ENCODE measurements around the gene REXO5.

Gene REXO5

GRCh38 chr16:20814784-20815183 lies 8.5 kb downstream of the REXO5 start:
- Histone ChIP-seq H3K27me3 (ENCODE audit: insufficient read depth, insufficient read length) (no peaks in the 10 kb centered on the region), H3K4me3 (ENCODE audit: insufficient read length, low read depth) (no peak overlapping the region), H3K4me1 (ENCODE audit: insufficient read depth, insufficient read length) (no peaks in the 10 kb centered on the region), H3K9me3 (ENCODE audit: insufficient read depth, low read length) (no peaks in the 10 kb centered on the region), H3K36me3 (ENCODE audit: insufficient read depth, insufficient read length, low read length) (peaks cover 59% of the 10 kb centered on the region), H3K9ac (ENCODE audit: insufficient read length, low read depth) (no peak overlapping the region)
- TF ChIP-seq SUZ12 (IDR thresholded peaks at IDR 0.05; ENCODE audit: extremely low read depth, insufficient read depth, insufficient read length) (no peak), YY1 (IDR thresholded peaks at IDR 0.05; ENCODE audit: insufficient read depth, insufficient read length) (no peak), ZNF274 (IDR thresholded peaks at IDR 0.05; ENCODE audit: low read depth, low read length) (no peak)
- DNase-seq (ENCODE audit: low read depth, low spot score) = no peak

GRCh38 chr16:20818929-20819585 lies 12.7 kb downstream of the REXO5 start:
- H3K27me3 ChIP-seq (ENCODE audit: insufficient read depth, insufficient read length) = no peaks in the 10 kb centered on the region
- peaks cover 67% of the 10 kb centered on the region for H3K36me3 ChIP-seq (ENCODE audit: insufficient read depth, insufficient read length, low read length)
- H3K4me3 ChIP-seq (ENCODE audit: insufficient read length, low read depth) = no peak overlapping the region
- TF ChIP-seq ZNF274 (IDR thresholded peaks at IDR 0.05; ENCODE audit: low read depth, low read length) (no peak), YY1 (IDR thresholded peaks at IDR 0.05; ENCODE audit: insufficient read depth, insufficient read length) (no peak), SUZ12 (IDR thresholded peaks at IDR 0.05; ENCODE audit: extremely low read depth, insufficient read depth, insufficient read length) (no peak)
- H3K9ac ChIP-seq (ENCODE audit: insufficient read length, low read depth) = no peak overlapping the region
- no peak for DNase-seq (ENCODE audit: low read depth, low spot score)
- H3K9me3 ChIP-seq (ENCODE audit: insufficient read depth, low read length) = no peaks in the 10 kb centered on the region
- no peaks in the 10 kb centered on the region for H3K4me1 ChIP-seq (ENCODE audit: insufficient read depth, insufficient read length)

DNA sequence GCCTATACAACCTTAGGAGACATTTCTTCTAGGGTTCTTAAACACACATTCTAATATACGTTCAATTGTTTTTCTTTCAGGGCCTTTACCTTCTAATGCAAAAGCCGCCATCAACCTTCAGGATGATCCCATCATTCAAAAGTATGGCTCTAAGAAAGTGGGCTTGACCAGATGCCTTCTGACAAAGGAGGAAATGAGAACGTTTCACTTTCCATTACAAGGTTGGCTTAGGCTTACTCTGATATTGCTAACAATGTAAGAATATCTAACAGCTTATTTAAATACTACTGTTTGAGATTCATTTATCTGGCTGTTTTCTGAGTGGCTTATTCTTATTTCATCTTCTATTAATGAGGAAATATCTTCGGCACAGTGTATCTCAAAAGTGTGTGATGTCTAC lies 15.4 kb downstream of the REXO5 start:
- Histone ChIP-seq H3K9ac (ENCODE audit: insufficient read length, low read depth) (no peak overlapping the region), H3K36me3 (ENCODE audit: insufficient read depth, insufficient read length, low read length) (peaks cover 55% of the 10 kb centered on the region), H3K9me3 (ENCODE audit: insufficient read depth, low read length) (no peaks in the 10 kb centered on the region), H3K27me3 (ENCODE audit: insufficient read depth, insufficient read length) (no peaks in the 10 kb centered on the region), H3K4me3 (ENCODE audit: insufficient read length, low read depth) (no peak overlapping the region), H3K4me1 (ENCODE audit: insufficient read depth, insufficient read length) (no peaks in the 10 kb centered on the region)
- TF ChIP-seq ZNF274 (IDR thresholded peaks at IDR 0.05; ENCODE audit: low read depth, low read length) (no peak), SUZ12 (IDR thresholded peaks at IDR 0.05; ENCODE audit: extremely low read depth, insufficient read depth, insufficient read length) (no peak), YY1 (IDR thresholded peaks at IDR 0.05; ENCODE audit: insufficient read depth, insufficient read length) (no peak)
- DNase-seq (ENCODE audit: low read depth, low spot score) = no peak

DNA sequence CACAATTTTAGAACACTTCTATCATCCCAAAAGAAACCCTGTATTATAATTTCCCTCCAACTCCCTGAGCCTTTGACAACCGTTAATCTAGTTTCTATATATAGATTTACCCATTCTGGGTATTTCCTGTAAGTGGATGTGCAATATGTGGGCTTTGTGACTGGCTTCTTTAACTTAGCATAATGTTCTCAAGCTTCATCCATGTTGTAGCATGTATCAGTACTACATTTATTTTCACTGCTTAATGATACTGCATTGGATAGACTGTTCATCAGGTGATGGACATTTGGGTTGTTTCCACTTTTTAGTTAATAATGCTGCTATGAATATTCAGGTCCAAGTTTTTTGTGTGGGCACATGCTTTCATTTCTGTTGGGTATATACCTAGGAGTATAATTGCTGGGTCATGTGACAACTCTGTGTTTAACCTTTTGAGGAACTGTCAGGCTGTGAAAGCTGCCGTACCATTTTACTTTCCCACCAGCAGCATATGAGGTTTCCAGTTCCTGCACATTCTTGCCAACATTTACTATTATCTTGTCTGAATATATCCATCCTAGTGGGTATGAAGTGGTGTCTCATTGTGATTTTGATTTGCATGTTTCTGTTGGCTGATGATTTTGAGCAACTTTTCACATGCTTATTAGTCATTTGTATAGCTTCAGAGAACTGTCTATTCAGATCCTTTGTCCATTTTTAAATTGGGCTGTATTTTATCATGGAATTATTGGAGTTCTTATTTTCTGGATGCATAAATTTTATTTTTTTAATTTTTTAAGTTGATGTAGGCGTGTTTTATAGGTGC lies 16.4 kb downstream of the REXO5 start:
- no peaks in the 10 kb centered on the region for H3K27me3 ChIP-seq (ENCODE audit: insufficient read depth, insufficient read length)
- no peak overlapping the region for H3K9ac ChIP-seq (ENCODE audit: insufficient read length, low read depth)
- no peaks in the 10 kb centered on the region for H3K9me3 ChIP-seq (ENCODE audit: insufficient read depth, low read length)
- peaks cover 58% of the 10 kb centered on the region for H3K36me3 ChIP-seq (ENCODE audit: insufficient read depth, insufficient read length, low read length)
- no peaks in the 10 kb centered on the region for H3K4me1 ChIP-seq (ENCODE audit: insufficient read depth, insufficient read length)
- TF ChIP-seq YY1 (IDR thresholded peaks at IDR 0.05; ENCODE audit: insufficient read depth, insufficient read length) = no peak
- no peak for TF ChIP-seq SUZ12 (IDR thresholded peaks at IDR 0.05; ENCODE audit: extremely low read depth, insufficient read depth, insufficient read length)
- no peak for TF ChIP-seq ZNF274 (IDR thresholded peaks at IDR 0.05; ENCODE audit: low read depth, low read length)
- no peak overlapping the region for H3K4me3 ChIP-seq (ENCODE audit: insufficient read length, low read depth)
- DNase-seq (ENCODE audit: low read depth, low spot score) = no peak

- Histone ChIP-seq H3K4me1 (ENCODE audit: insufficient read depth, insufficient read length) (no peaks in the 10 kb centered on the region), H3K9ac (ENCODE audit: insufficient read length, low read depth) (no peak overlapping the region), H3K27me3 (ENCODE audit: insufficient read depth, insufficient read length) (no peaks in the 10 kb centered on the region), H3K4me3 (ENCODE audit: insufficient read length, low read depth) (no peak overlapping the region), H3K9me3 (ENCODE audit: insufficient read depth, low read length) (no peaks in the 10 kb centered on the region), H3K36me3 (ENCODE audit: insufficient read depth, insufficient read length, low read length) (peaks cover 67% of the 10 kb centered on the region)
- no peak for DNase-seq (ENCODE audit: low read depth, low spot score)
- TF ChIP-seq ZNF274 (IDR thresholded peaks at IDR 0.05; ENCODE audit: low read depth, low read length) (no peak), YY1 (IDR thresholded peaks at IDR 0.05; ENCODE audit: insufficient read depth, insufficient read length) (no peak), SUZ12 (IDR thresholded peaks at IDR 0.05; ENCODE audit: extremely low read depth, insufficient read depth, insufficient read length) (no peak)
These were observed 19.8 kb downstream of the REXO5 start for GRCh38 chr16:20826039-20826566.

- no peak overlapping the region for H3K9ac ChIP-seq (ENCODE audit: insufficient read length, low read depth)
- peaks cover 71% of the 10 kb centered on the region for H3K36me3 ChIP-seq (ENCODE audit: insufficient read depth, insufficient read length, low read length)
- H3K27me3 ChIP-seq (ENCODE audit: insufficient read depth, insufficient read length) = no peaks in the 10 kb centered on the region
- TF ChIP-seq SUZ12 (IDR thresholded peaks at IDR 0.05; ENCODE audit: extremely low read depth, insufficient read depth, insufficient read length) (no peak), YY1 (IDR thresholded peaks at IDR 0.05; ENCODE audit: insufficient read depth, insufficient read length) (no peak), ZNF274 (IDR thresholded peaks at IDR 0.05; ENCODE audit: low read depth, low read length) (no peak)
- H3K9me3 ChIP-seq (ENCODE audit: insufficient read depth, low read length) = no peaks in the 10 kb centered on the region
- DNase-seq (ENCODE audit: low read depth, low spot score) = no peak
- no peaks in the 10 kb centered on the region for H3K4me1 ChIP-seq (ENCODE audit: insufficient read depth, insufficient read length)
- no peak overlapping the region for H3K4me3 ChIP-seq (ENCODE audit: insufficient read length, low read depth)
These were observed 23.2 kb downstream of the REXO5 start for GRCh38 chr16:20829536-20829935.

DNA sequence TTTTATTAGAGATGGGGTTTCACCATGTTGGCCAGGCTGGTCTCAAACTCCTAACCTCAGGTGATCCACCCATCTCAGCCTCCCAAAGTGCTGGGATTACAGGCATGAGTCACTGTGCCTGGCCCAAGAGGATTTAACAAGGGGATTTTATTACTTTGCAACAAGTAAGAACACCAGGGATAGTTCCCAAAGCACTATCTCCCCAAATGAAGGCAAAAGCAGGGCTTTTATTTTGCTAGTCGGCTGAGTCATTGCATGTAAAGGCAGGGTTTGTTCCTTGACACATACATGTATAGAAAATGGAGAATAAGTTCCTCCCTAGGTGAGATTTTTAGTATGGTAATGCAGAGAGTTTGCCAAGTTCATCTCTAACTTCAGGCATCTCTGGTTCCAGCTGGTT lies 24.0 kb downstream of the REXO5 start:
- no peaks in the 10 kb centered on the region for H3K9me3 ChIP-seq (ENCODE audit: insufficient read depth, low read length)
- DNase-seq (ENCODE audit: low read depth, low spot score) = no peak
- H3K27me3 ChIP-seq (ENCODE audit: insufficient read depth, insufficient read length) = no peaks in the 10 kb centered on the region
- H3K9ac ChIP-seq (ENCODE audit: insufficient read length, low read depth) = no peak overlapping the region
- H3K4me3 ChIP-seq (ENCODE audit: insufficient read length, low read depth) = no peak overlapping the region
- peaks cover 79% of the 10 kb centered on the region for H3K36me3 ChIP-seq (ENCODE audit: insufficient read depth, insufficient read length, low read length)
- H3K4me1 ChIP-seq (ENCODE audit: insufficient read depth, insufficient read length) = no peaks in the 10 kb centered on the region
- TF ChIP-seq ZNF274 (IDR thresholded peaks at IDR 0.05; ENCODE audit: low read depth, low read length) (no peak), SUZ12 (IDR thresholded peaks at IDR 0.05; ENCODE audit: extremely low read depth, insufficient read depth, insufficient read length) (no peak), YY1 (IDR thresholded peaks at IDR 0.05; ENCODE audit: insufficient read depth, insufficient read length) (no peak)

All from NT2/D1 (cell line).